SK-N-MC (cell line): ENCODE measurements around the gene AQP11.

Experiments
- EZH2 ChIP-seq: fragments of 200-600 bp; sonication (generic); IDR thresholded peaks from one replicate; pipeline ENCODE4 v1.6.1; 2017; ENCODE audit warnings: antibody characterized with exemption
- POLR2AphosphoS5 ChIP-seq: IDR thresholded peaks from 2 replicates; pipeline ENCODE4 v1.6.1; 2012; ENCODE audit warnings: mild to moderate bottlenecking, low read depth, low read length, borderline replicate concordance

GRCh38 chr11:77557553-77557952, 32.2 kb upstream of the AQP11 start:
- TF ChIP-seq POLR2AphosphoS5 = no peak
- TF ChIP-seq EZH2 = no peak
